GM23338 (cell line): ENCODE data around the gene OR14A16.

Source experiments
- CREB1 ChIP-seq: fragments of 250-450 bp; sonication (Bioruptor Pico); IDR thresholded peaks from 2 replicates; pipeline ENCODE4 v1.5.0; 2020; ENCODE audit warnings: low read depth, mild to moderate bottlenecking, moderate library complexity
- CTCF ChIP-seq, 2 experiments: fragments of 200-600 bp in 1 of 2; sonication (generic) in 1 of 2; conservative IDR thresholded peaks; 2 replicates each; pipeline versions ENCODE4 v1.5.1 to v1.6.1; 2016 to 2017; ENCODE audit warnings: antibody characterized with exemption in 2 of 2, low read depth in 2 of 2, mild to moderate bottlenecking in 2 of 2, moderate library complexity in 1 of 2
- EZH2 ChIP-seq: fragments of 200-600 bp; sonication (generic); IDR thresholded peaks from one replicate; pipeline ENCODE4 v1.8.0; 2017; ENCODE audit warnings: antibody characterized with exemption, mild to moderate bottlenecking, low read depth; ENCODE audit not compliant: unreplicated experiment
- EZH2phosphoT487 ChIP-seq: fragments of 200-600 bp; sonication (generic); IDR thresholded peaks from one replicate; pipeline ENCODE4 v1.8.1; 2018; ENCODE audit warnings: antibody characterized with exemption; ENCODE audit not compliant: unreplicated experiment

DNA sequence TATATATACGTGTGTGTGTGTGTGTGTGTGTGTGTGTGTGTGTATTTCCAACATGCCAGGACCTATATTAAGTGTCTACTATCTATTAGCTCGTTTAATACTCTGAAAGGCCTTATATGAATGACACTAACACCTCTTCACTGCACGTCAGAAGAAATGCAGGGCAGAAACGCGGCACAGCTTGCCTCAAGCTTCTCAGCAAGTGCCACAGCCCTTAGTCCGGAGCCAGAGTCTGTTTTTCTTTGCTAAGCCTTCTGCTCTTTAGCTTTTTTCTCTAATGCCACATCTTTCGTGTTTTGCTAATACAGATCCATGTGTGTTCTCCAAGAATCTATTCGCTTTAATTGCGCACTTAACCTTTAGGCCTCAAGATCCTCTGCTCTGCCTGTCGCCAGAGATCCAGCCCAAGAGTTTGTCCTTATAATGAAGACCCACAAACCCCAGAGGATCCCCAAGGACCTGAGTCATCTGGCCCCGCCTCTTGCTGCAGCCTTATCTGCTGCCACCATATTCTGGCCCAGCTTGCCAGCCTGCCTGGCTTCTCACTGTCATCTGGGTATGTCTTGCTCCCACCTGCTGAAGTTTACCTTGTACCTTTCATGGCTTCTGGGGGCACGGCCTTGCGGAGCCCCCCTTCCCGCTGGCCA lies 31.1 kb upstream of the OR14A16 start:
- TF ChIP-seq CTCF (conservative IDR thresholded peaks at IDR 0.05; ENCODE audit: low read depth in 2 of 2) (no peak), EZH2 (no peak), CREB1 (CRISPR knock-in tag) (no peak), EZH2phosphoT487 (no peak)
